ENCODE measurements around the gene GASK1A.

Gene GASK1A

GRCh38 chr3:43009547-43009946 lies 30.4 kb downstream of the GASK1A start:
- no peak for TF ChIP-seq CTCF (IDR thresholded peaks at IDR 0.05; ENCODE audit: low read length, missing control alignments)
- no peak overlapping the region for H3K4me3 ChIP-seq (replicated peaks; ENCODE audit: low read depth, low read length)
- no peak for DNase-seq (ENCODE audit: low read depth)

GRCh38 chr3:43010638-43011037 lies 31.5 kb downstream of the GASK1A start:
- DNase-seq (ENCODE audit: low read depth) = no peak
- no peak for TF ChIP-seq CTCF (IDR thresholded peaks at IDR 0.05; ENCODE audit: low read length, missing control alignments)
- H3K4me3 ChIP-seq (replicated peaks; ENCODE audit: low read depth, low read length) = no peak overlapping the region

- no peak for TF ChIP-seq CTCF (IDR thresholded peaks at IDR 0.05; ENCODE audit: low read length, missing control alignments)
- H3K4me3 ChIP-seq (replicated peaks; ENCODE audit: low read depth, low read length) = no peak overlapping the region
- DNase-seq (ENCODE audit: low read depth) = no peak
Measured at GRCh38 chr3:43011638-43012037, 32.5 kb downstream of the GASK1A start.

DNA sequence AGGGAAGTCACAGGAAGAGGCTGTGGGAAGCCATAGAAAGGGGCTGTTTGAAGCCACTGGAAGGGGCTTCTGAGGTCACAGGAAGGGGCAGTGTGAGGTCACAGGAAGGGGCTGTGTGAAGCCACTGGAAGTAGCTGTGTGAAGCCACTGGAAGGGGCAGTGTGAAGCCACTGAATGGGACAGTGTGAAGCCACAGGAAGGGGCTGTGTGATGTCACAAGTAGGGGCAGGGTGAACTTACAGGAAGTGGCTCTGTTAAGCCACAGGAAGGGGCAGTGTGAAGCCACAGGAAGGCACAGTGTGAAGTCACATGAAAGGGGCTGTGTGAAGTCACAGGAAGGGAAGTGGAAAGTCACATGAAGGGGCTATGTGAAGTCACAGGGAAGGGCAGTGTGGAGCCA lies 33.1 kb downstream of the GASK1A start:
- TF ChIP-seq CTCF (IDR thresholded peaks at IDR 0.05; ENCODE audit: low read length, missing control alignments) = no peak
- H3K4me3 ChIP-seq (replicated peaks; ENCODE audit: low read depth, low read length) = no peak overlapping the region
- no peak for DNase-seq (ENCODE audit: low read depth)

DNA sequence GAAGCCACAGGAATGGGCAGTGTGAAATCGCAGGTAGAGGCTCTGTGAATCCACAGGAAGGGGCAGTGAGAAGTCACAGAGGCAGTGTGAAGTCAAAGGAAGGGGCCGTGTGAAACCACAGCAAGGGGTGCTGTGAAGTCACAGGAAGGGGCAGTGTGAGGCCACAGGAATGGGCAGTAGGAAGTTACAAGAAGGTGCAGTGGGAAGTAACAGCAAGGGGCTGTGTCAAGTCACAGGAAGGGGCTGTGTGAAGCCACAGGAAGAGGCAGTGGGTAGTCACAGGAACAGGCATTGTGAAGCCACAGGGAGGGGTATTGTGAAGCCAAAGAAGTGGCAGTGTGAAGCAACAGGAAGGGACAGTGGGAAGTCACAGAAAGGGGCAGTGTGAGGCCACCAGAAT lies 34.1 kb downstream of the GASK1A start:
- no peak overlapping the region for H3K4me3 ChIP-seq (replicated peaks; ENCODE audit: low read depth, low read length)
- TF ChIP-seq CTCF (IDR thresholded peaks at IDR 0.05; ENCODE audit: low read length, missing control alignments) = no peak
- no peak for DNase-seq (ENCODE audit: low read depth)

GRCh38 chr3:43013743-43014155 lies 34.6 kb downstream of the GASK1A start:
- DNase-seq (ENCODE audit: low read depth) = no peak
- no peak overlapping the region for H3K4me3 ChIP-seq (replicated peaks; ENCODE audit: low read depth, low read length)
- TF ChIP-seq CTCF (IDR thresholded peaks at IDR 0.05; ENCODE audit: low read length, missing control alignments) = no peak

DNA sequence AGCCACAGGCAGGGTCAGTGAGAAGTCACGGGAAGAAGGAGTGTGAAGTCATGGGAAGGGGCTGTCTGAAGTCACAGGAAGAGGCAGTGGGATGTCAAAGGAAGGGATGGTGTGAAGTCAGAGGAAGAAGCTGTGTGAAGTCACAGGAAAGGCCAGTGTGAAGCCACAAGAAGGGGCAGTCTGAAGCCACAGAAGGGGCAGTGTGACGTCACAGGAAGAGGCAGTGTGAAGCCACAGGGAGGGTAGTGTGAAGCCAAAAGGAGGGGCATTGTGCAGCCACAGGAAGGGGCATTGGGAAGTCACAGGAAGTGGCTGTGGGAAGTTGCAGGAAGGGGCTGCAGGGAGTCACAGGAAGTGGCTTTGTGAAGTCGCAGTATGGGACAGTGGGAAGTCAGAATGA lies 35.1 kb downstream of the GASK1A start:
- TF ChIP-seq CTCF (IDR thresholded peaks at IDR 0.05; ENCODE audit: low read length, missing control alignments) = no peak
- DNase-seq (ENCODE audit: low read depth) = no peak
- no peak overlapping the region for H3K4me3 ChIP-seq (replicated peaks; ENCODE audit: low read depth, low read length)
